Head of caudate nucleus (tissue), 42 donors: ENCODE measurements around the gene ELL.
A peak's percentile ranks its signal among the peaks of the same experiment; 100 is the strongest.

Source experiments
- DNase-seq, 42 donors: peaks; one replicate each; pipeline versions ENCODE4 v3.0.0 to v3.0.0-alpha.2; 2020 to 2021; ENCODE audit warnings: mixed read lengths in 7 of 42
- intact Hi-C: fragments of 100-400 bp; cut with DNase I; formaldehyde crosslinking; loops from one replicate; pipeline ENCODE4 v1.15.0; 2022

The ELL gene

GRCh38 chr19:18457483-18458331 lies 64.2 kb downstream of the ELL start:
- intact Hi-C loops = no loop called here
- no peak for DNase-seq

GRCh38 chr19:18456974-18457373 lies 64.9 kb downstream of the ELL start:
- DNase-seq = peak in 30 of 42 donors; percentile 30 to 85 (median 60)
- intact Hi-C loops = no loop called here

- no peak for DNase-seq
- intact Hi-C loops = no loop called here
Measured at GRCh38 chr19:18456279-18456678, 65.6 kb downstream of the ELL start.

GRCh38 chr19:18453269-18454024 lies 68.4 kb downstream of the ELL start:
- intact Hi-C loops = no loop called here
- no peak for DNase-seq

GRCh38 chr19:18452386-18452785 lies 69.5 kb downstream of the ELL start:
- intact Hi-C loops = no loop called here
- DNase-seq = no peak

GRCh38 chr19:18450931-18451836 lies 70.7 kb downstream of the ELL start:
- intact Hi-C loops = no loop called here
- peak; percentile 76 to 97 (median 91) for DNase-seq

- intact Hi-C loops = no loop called here
Measured at GRCh38 chr19:18450021-18450930, 71.6 kb downstream of the ELL start.

GRCh38 chr19:18449552-18449951 lies 72.3 kb downstream of the ELL start:
- no peak for DNase-seq
- intact Hi-C loops = no loop called here

More at GRCh38 chr19:18450021-18450930, 71.6 kb downstream of the ELL start:
- no peak for DNase-seq

- no peak for DNase-seq
- intact Hi-C loops = no loop called here
Measured at GRCh38 chr19:18446811-18447359, 75.0 kb downstream of the ELL start.

GRCh38 chr19:18446145-18446810 lies 75.6 kb downstream of the ELL start:
- intact Hi-C loops = no loop called here
- no peak for DNase-seq

GRCh38 chr19:18445262-18445948 lies 76.5 kb downstream of the ELL start:
- intact Hi-C loops = no loop called here

GRCh38 chr19:18444513-18444912 lies 77.4 kb downstream of the ELL start:
- DNase-seq = no peak
- intact Hi-C loops = no loop called here

More at GRCh38 chr19:18445262-18445948, 76.5 kb downstream of the ELL start:
- DNase-seq = no peak

- no peak for DNase-seq
- intact Hi-C loops = no loop called here
Measured at GRCh38 chr19:18443831-18444230, 78.0 kb downstream of the ELL start.

GRCh38 chr19:18443406-18443805 lies 78.5 kb downstream of the ELL start:
- intact Hi-C loops = no loop called here
- DNase-seq = no peak

- intact Hi-C loops = no loop called here
- no peak for DNase-seq
Measured at GRCh38 chr19:18442941-18443340, 78.9 kb downstream of the ELL start.

GRCh38 chr19:18441804-18442788 lies 79.8 kb downstream of the ELL start:
- no peak for DNase-seq
- intact Hi-C loops = no loop called here
